GM18909 (cell line): ENCODE data around the gene NUDT13.
A peak's percentile ranks its signal among the peaks of the same experiment; 100 is the strongest.

Experiments
- ATAC-seq: cut with Tn5 transposase; IDR thresholded peaks from one replicate; pipeline ENCODE4 v1.9.1; 2021; ENCODE audit warnings: mild to moderate bottlenecking; ENCODE audit not compliant: unreplicated experiment, poor library complexity

Gene NUDT13

DNA sequence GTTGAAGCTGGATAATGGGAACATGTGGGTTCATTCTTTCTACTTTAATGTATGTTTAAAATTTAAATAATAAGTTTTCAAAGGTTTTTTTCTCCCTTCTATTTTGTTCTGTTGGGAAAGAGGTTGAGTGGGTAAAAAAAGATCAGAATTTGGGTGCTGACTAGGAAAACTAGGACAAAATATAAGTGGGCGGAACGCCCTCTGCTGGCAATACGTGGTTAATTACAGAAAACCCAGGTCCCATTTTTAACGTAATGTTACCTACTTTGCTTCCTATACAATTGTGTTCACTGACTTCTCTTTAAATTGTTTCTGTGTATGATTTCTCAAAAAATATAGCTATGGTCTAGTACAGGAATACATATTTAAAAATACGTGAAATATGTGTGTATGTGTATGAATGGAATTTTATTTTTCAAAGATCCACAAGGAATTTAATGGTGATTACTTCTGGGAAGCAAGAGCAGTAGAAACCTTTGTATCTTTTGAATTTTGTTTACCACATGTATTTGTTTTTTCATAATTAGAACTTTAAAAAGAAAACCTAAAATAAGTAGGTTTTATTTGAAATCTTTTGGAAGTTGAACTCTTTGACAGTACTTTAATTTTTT is 48.9 kb downstream of the NUDT13 start:
- no peak for ATAC-seq

DNA sequence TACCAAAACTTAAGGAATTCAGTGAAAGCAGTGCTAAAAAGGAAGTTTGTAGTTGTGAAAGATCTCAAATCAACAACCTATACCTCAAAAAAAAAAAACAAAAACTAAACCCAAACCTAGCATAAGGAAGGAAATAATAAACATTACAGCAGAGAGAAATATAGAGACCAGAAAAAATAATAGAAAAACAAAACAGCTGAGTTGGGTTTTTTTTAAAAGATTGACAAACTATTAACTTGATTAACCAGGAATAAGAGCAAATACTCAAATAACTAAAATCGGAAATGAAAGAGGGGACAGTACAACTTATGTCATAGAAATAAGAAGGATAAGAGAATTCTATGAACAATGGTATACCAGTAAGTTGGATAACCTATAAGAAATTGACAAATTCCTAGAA is 50.8 kb downstream of the NUDT13 start:
- ATAC-seq: no peak

DNA sequence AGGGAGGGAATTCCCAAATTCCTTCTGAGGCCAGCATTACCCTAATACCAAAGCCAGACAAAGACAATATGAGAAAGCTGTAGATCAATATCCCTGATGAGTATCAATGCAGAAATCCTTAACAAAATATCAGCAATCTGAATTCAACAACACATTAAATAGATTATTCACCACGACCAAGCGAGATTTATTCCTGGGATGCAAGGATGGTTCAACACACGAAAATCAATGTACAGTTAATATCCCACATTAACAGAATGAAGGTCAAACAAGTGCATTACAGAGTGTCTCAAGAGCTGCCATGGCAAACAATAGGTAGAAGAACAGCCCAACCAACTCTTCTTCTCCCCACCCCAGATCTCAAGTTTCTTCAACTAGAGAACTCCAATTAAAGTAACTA is 51.4 kb downstream of the NUDT13 start:
- no peak for ATAC-seq

DNA sequence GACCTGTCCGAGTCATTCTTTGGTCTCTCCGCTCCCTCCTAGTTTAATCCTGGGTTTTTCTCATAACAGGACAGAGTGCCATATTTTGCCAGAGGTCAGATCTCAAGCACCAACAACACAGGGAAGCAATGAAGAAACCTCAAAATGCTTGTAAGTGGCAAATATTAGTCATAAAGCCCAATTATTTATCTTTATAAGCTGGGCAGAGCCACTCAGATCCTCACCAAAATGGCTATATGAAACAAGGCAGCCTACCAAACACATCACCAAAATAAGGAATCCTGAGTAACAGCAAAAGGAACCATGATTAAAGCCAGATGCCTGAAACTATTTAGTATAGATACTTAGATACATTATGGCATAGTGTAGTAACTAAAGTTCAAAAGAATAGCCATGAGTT is 52.8 kb downstream of the NUDT13 start:
- ATAC-seq: no peak

DNA sequence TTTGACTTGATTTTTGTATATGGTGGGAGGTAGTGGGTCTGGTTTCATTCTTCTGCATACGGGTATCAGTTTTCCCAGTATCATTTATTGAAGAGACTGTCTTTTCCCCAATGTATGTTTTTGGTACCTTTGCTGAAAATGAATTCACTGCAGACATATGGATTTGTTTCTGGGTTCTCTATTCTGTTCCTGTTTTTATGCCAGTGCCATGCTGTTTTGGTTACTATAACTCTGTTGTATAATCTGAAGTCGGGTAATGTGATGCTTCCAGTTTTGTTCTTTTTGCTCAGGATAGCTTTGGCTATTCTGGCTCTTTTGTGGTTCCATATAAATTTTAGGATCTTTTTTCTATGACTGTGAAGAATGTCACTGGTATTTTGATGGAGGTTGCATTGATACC is 56.7 kb downstream of the NUDT13 start:
- ATAC-seq: no peak

- ATAC-seq: no peak
These were observed 57.2 kb downstream of the NUDT13 start for GRCh38 chr10:73167458-73167782.

GRCh38 chr10:73167783-73168464 is 57.7 kb downstream of the NUDT13 start, which contains the start of the genes ECD and FAM149B1:
ECD (minus strand) TSS chr10:73168008; CDS start chr10:73163937, 4,071 bp downstream.
FAM149B1 (plus strand) TSS chr10:73168119; CDS start chr10:73168340, 221 bp downstream.
- ATAC-seq: peak; percentile 93

- peak; percentile 30 for ATAC-seq
These were observed 58.2 kb downstream of the NUDT13 start for GRCh38 chr10:73168465-73168803.

DNA sequence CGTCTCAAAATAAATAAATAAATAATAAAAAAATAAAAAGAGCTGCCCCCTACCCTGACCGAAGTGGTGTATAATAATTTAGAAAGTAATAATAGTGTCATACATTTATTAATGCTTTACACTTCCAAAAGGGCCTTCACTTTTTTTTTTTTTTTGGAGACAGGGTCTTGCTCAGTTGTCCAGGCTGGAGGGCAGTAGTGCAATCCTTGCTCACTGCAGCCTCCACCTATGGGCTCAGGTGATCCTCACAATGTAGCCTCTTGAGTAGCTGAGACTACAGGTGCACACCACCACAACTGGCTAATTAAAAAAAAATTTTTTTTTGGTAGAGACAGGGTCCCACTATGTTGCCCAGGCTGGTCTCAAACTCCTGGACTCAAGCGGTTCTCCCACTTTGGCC is 59.1 kb downstream of the NUDT13 start:
- ATAC-seq: no peak

DNA sequence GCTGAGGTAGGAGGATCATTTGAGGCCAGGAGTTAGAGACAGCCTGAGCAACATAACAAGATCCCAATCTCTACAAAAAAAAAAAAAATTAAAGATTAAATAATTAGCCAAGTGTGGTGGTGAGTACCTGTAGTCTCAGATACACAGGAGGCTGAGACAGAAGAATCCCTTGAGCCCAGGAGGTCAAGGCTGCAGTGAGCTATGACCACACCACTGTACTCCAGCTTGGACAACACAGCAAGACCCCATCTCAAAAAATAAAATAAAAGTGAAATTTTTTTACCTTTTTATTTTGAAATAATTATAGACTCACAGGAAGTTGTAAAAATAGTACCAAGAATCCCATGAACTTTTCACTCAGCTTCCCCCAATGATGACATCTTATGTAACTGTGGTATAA is 62.6 kb downstream of the NUDT13 start:
- no peak for ATAC-seq

- ATAC-seq: no peak
These were observed 64.1 kb downstream of the NUDT13 start for GRCh38 chr10:73174148-73174925.
